Ascending aorta (tissue), 2 donors: ENCODE results near the gene AAK1. TPM values are rescaled to one million over a fixed set of nuclear protein-coding genes. Genes with fewer than 3 reads are reported as not detected.
"Not testable (repeated sequence)": the region's sequence is repeated elsewhere in the genome, so short reads cannot be mapped to it uniquely, and the experiment has no call there.

ENCODE experiments used
- DNase-seq, 2 donors: peaks; one replicate each; pipeline ENCODE4 v3.0.0-alpha.2; 2019; ENCODE audit warnings: low spot score in 2 of 2
- H3K27ac ChIP-seq, 2 donors: fragments of 200-600 bp; sonication (generic); one replicate each; pipeline ENCODE4 v1.5.1; 2016 to 2017; ENCODE audit warnings: mild to moderate bottlenecking in 1 of 2
- H3K27me3 ChIP-seq: fragments of 200-600 bp; sonication (generic); one replicate; pipeline ENCODE4 v1.5.1; 2017
- H3K36me3 ChIP-seq, 2 donors: fragments of 200-600 bp; sonication (generic); one replicate each; pipeline ENCODE4 v1.5.1; 2016
- H3K4me1 ChIP-seq, 2 donors: fragments of 200-600 bp; sonication (generic); one replicate each; pipeline ENCODE4 v1.5.1; 2016 to 2017; ENCODE audit warnings: mild to moderate bottlenecking in 1 of 2
- H3K4me3 ChIP-seq, 2 donors: fragments of 200-600 bp; sonication (generic); one replicate each; pipeline ENCODE4 v1.5.1; 2016 to 2017; ENCODE audit warnings: mild to moderate bottlenecking in 1 of 2
- H3K9me3 ChIP-seq, 2 donors: fragments of 200-600 bp; sonication (generic); one replicate each; pipeline ENCODE4 v1.5.1; 2016
- CTCF ChIP-seq, 3 experiments: fragments of 200-600 bp in 2 of 3; fragments of 450-650 bp in 1 of 3; sonication (generic) in 2 of 3; IDR thresholded peaks; one replicate each; pipeline ENCODE4 v1.5.1; 2016 to 2019; ENCODE audit warnings: antibody characterized with exemption in 3 of 3, mild to moderate bottlenecking in 1 of 3, moderate library complexity in 1 of 3
- intact Hi-C: fragments of 100-400 bp; cut with DNase I; formaldehyde crosslinking; loops from one replicate; pipeline ENCODE4 v1.15.1; 2023
- total RNA-seq: library from RNA; depleted of rRNA; stranded (reverse); fragments of >200 nt; gene quantifications from one replicate; pipeline ENCODE4 v1.1.0, GENCODE V29; 2016

AAK1 gene
- total RNA-seq, 1 donor from 2014 or later, result 53.4 TPM

GRCh38 chr2:69559442-69560146, 83.9 kb downstream of the AAK1 start:
- H3K27me3 ChIP-seq, result no peaks in the 10 kb centered on the region
- H3K36me3 ChIP-seq, result no peaks in the 10 kb centered on the region
- no peaks in the 10 kb centered on the region for H3K4me1 ChIP-seq
- DNase-seq, result no peak
- no peaks in the 10 kb centered on the region for H3K9me3 ChIP-seq
- no peak overlapping the region for H3K4me3 ChIP-seq
- no peak overlapping the region for H3K27ac ChIP-seq
- TF ChIP-seq CTCF (IDR thresholded peaks at IDR 0.05), result peak; percentile 47 to 66 (median 59)
- intact Hi-C loops, result loop anchor here (2.0 kb wide), 1 partner anchor 155 kb away; no protein-coding TSS in a partner anchor

- DNase-seq, result no peak
- Histone ChIP-seq H3K4me3 (no peak overlapping the region), H3K27me3 (no peaks in the 10 kb centered on the region), H3K4me1 (no peaks in the 10 kb centered on the region), H3K27ac (no peak overlapping the region), H3K9me3 (no peaks in the 10 kb centered on the region), H3K36me3 (no peaks in the 10 kb centered on the region)
- no peak for TF ChIP-seq CTCF (IDR thresholded peaks at IDR 0.05)
- intact Hi-C loops, result no loop called here
Observed at GRCh38 chr2:69556008-69556407, 87.5 kb downstream of the AAK1 start.

GRCh38 chr2:69554981-69555380, 88.6 kb downstream of the AAK1 start:
- no peak for TF ChIP-seq CTCF (IDR thresholded peaks at IDR 0.05)
- Histone ChIP-seq H3K9me3 (no peaks in the 10 kb centered on the region), H3K4me3 (no peak overlapping the region), H3K27ac (peak overlapping the region; percentile 1 to 13), H3K27me3 (no peaks in the 10 kb centered on the region), H3K36me3 (no peaks in the 10 kb centered on the region), H3K4me1 (no peaks in the 10 kb centered on the region)
- intact Hi-C loops, result no loop called here
- DNase-seq, result no peak

GRCh38 chr2:69554568-69554967, 89.0 kb downstream of the AAK1 start:
- Histone ChIP-seq H3K36me3 (no peaks in the 10 kb centered on the region), H3K4me1 (no peaks in the 10 kb centered on the region), H3K4me3 (no peak overlapping the region), H3K27me3 (no peaks in the 10 kb centered on the region), H3K27ac (peak overlapping the region; percentile 1 to 13), H3K9me3 (no peaks in the 10 kb centered on the region)
- no peak for TF ChIP-seq CTCF (IDR thresholded peaks at IDR 0.05)
- intact Hi-C loops, result no loop called here
- no peak for DNase-seq

- Histone ChIP-seq H3K4me1 (no peaks in the 10 kb centered on the region), H3K4me3 (no peak overlapping the region), H3K9me3 (no peaks in the 10 kb centered on the region), H3K36me3 (no peaks in the 10 kb centered on the region), H3K27ac (no peak overlapping the region), H3K27me3 (no peaks in the 10 kb centered on the region)
- intact Hi-C loops, result no loop called here
- no peak for TF ChIP-seq CTCF (IDR thresholded peaks at IDR 0.05)
- DNase-seq, result no peak
Observed at GRCh38 chr2:69553991-69554390, 89.5 kb downstream of the AAK1 start.

- H3K36me3 ChIP-seq, H3K9me3 ChIP-seq, H3K4me3 ChIP-seq, DNase-seq, H3K27me3 ChIP-seq, H3K4me1 ChIP-seq, H3K27ac ChIP-seq, intact Hi-C loops: not testable (repeated sequence)
Observed at GRCh38 chr2:69550511-69550910, 93.0 kb downstream of the AAK1 start.
